ENCODE data around the gene AIFM2.
"Not testable (repeated sequence)": the region's sequence is repeated elsewhere in the genome, so short reads cannot be mapped to it uniquely, and the experiment has no call there.

The AIFM2 gene

GRCh38 chr10:70096016-70096704, 36.5 kb downstream of the AIFM2 start:
- FAIRE-seq: no peak
- no peak for DNase-seq (ENCODE audit: insufficient read length, low spot score)

DNA sequence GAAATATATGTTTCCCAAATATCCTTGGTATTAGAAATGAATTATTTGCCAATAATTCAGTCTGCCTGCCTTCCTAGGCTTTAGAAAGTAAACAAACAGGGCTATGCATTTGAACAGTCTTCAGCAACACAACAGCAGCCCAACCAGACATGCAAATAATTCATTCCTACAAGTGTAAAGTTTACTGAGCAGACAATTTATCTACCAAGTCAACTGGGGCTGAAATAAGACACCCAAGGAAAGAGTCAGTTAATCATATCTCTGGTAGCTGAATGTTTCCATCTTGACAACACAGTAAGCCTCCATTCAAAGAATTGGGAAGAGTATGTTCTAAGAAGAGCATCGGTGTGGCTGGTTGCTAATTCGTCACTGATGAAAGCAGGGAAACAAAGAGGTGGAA, 38.4 kb downstream of the AIFM2 start:
- FAIRE-seq: no peak

GRCh38 chr10:70093335-70093944, 39.2 kb downstream of the AIFM2 start:
- FAIRE-seq: no peak
- DNase-seq (ENCODE audit: insufficient read length, low spot score): no peak

More for the DNA sequence above, 38.4 kb downstream of the AIFM2 start:
- DNase-seq (ENCODE audit: insufficient read length, low spot score): no peak

- no peak for FAIRE-seq
- no peak for DNase-seq (ENCODE audit: insufficient read length, low spot score)
Measured at GRCh38 chr10:70092389-70092718, 40.3 kb downstream of the AIFM2 start.

GRCh38 chr10:70090951-70091350, 41.7 kb downstream of the AIFM2 start:
- no peak for FAIRE-seq

GRCh38 chr10:70090013-70090412, 42.6 kb downstream of the AIFM2 start:
- DNase-seq (ENCODE audit: insufficient read length, low spot score) (no peak), FAIRE-seq (no peak)

More at GRCh38 chr10:70090951-70091350, 41.7 kb downstream of the AIFM2 start:
- DNase-seq (ENCODE audit: insufficient read length, low spot score): no peak

DNA sequence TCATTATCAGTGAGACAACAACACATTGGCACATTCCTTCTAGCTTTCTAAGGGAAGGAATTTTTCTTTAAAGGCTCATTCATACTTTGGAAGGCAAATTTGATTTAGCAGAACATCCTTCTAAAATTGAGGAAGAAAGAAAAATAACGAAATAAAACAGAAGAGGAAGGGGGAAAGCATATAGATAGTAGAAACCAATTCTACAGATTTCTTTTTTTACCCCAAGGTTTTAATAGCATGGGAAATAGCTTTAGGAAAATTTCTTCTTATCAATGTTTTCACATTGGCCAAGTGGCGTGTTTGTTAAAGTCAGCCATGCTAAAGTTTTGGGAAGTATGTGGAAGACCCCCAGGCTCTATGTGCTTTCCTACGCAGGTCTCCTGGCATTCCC, 44.3 kb downstream of the AIFM2 start:
- FAIRE-seq (no peak), DNase-seq (ENCODE audit: insufficient read length, low spot score) (no peak)

GRCh38 chr10:70087616-70088307, 44.9 kb downstream of the AIFM2 start:
- DNase-seq (ENCODE audit: insufficient read length, low spot score) (no peak), FAIRE-seq (peak; percentile 77)

DNA sequence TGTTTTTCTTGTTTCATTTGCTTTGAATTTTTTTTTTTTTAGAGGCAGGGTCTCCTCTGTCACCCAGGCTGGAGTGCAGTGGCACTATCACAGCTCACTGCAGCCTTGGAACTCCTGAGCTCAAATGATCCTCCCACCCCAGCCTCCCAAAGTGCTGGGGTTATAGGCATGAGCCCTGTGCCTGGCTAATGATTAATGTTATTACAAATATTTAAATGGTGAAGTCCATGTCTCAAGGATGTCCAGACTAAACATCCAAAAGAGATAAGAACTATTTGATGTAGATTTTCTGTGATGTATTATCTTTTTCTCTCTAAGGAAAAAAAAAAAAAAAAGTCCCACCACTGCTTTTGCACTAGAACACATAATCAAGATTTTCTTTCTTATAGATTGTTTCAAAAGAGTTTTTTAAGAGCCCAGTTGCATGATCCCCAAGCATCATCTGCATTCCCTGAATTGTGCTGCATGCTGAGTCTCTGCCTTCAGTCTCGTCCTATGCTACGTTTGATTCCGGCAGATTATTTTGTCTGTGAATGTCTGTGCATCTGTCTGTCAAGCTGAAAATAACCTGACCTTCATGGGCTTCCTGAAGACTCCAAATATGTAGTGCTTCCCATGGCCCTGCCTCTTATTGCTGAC, 46.5 kb downstream of the AIFM2 start:
- no peak for FAIRE-seq
- DNase-seq (ENCODE audit: insufficient read length, low spot score): no peak

GRCh38 chr10:70084189-70084588, 48.4 kb downstream of the AIFM2 start:
- no peak for FAIRE-seq
- no peak for DNase-seq (ENCODE audit: insufficient read length, low spot score)

GRCh38 chr10:70080789-70081188, 51.8 kb downstream of the AIFM2 start:
- not testable (repeated sequence) for DNase-seq (ENCODE audit: insufficient read length, low spot score); FAIRE-seq

- FAIRE-seq (no peak), DNase-seq (ENCODE audit: insufficient read length, low spot score) (no peak)
Measured at GRCh38 chr10:70078937-70079336, 53.7 kb downstream of the AIFM2 start.

DNA sequence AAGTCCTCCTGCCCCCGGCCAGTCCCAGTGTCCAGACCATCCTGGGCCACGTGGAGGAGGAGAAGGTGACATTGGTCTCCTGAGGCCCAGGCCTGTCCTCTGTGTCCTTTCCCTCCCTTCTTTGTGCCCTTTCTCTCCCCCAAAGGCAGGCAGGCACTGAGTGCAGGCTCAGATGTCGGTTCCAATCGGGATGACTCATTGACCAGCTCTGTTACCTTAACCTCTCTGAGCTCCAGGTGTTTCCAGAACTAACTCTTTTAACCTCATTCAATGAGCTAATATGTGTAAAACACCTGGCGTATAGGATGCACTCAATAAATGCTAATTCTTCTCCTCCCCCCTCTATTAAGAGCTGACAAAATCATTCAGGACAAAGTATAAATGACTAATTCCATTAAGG, 54.3 kb downstream of the AIFM2 start:
- DNase-seq (ENCODE audit: insufficient read length, low spot score) (no peak), FAIRE-seq (no peak)

DNA sequence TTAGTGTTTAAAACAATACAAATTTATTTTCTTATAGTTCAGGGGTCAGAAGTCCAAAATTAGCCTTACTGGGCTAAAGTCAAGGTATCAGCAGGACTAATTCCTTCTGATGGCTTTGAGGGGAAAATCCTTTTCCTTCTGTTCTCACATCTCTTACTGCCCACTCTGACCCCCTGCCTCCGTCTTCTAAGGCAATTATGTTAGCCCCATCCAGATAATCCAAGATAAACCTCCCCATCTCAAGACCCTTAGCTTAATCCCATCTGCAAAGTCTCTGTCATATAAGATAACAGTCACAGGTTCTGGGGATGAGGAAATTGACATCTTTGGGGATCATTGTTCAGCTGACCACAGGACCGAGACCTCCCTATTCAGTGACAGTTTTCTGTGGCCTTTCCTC, 57.7 kb downstream of the AIFM2 start:
- FAIRE-seq: no peak

DNA sequence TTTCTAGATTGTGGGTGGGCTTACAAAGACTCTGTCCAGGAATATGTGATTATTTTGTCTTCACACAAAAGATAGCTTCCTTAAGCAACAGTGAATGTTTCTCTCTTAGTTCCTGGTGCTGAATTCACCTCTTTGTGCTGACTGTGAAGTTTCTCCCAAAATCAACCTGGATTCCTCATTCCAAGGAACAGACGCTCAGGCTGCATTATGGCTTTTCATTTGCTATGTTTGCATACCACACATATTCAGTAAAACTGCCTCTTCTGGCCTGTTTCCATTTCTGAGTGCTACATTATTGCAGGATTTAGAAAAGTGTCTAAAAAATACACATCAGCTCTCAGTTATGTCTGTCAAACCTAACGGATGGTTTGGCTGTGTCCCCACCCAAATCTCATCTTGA, 58.5 kb downstream of the AIFM2 start:
- FAIRE-seq (no peak), DNase-seq (ENCODE audit: insufficient read length, low spot score) (no peak)

More for the DNA sequence above, 57.7 kb downstream of the AIFM2 start:
- no peak for DNase-seq (ENCODE audit: insufficient read length, low spot score)

DNA sequence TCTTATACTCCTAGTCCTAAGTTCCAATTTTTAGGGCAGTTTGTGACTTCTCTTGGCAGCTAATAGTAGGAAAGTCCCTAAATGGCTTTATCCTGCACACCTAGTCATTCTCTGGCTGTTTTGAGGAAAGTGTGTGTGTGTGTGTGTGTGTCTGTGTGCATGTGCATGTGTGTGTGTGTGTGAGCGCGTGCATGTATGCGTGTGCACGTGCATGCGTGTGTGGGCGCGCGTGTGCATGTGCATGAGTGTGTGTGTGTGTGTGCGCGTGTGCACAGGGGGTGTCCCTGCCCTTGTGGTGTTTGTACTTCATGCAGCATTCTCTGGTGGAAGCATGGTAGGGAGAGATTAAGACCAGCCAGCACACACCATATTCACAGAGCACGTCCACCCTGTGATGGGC, 61.8 kb downstream of the AIFM2 start:
- peak; percentile 63 for FAIRE-seq
- no peak for DNase-seq (ENCODE audit: insufficient read length, low spot score)

DNA sequence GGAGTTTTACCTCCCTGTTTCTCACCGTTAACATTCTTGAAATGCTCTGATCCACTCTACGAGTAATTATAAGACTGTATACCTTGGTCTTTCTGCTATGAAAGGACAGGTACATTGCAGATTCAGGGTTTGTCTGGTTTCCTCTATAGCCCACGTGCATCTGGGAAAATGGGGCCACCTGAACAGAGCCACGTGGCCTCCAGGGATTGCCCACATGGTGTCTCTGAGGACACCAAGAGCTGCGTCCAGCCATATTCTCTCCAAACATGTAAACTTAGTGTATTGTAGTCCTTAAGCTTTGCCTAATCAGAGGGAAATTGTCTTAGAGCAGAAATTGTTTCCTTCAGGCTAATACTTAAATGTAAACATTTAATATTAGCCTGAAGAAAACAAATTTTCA, 63.3 kb downstream of the AIFM2 start:
- FAIRE-seq (no peak), DNase-seq (ENCODE audit: insufficient read length, low spot score) (no peak)

DNA sequence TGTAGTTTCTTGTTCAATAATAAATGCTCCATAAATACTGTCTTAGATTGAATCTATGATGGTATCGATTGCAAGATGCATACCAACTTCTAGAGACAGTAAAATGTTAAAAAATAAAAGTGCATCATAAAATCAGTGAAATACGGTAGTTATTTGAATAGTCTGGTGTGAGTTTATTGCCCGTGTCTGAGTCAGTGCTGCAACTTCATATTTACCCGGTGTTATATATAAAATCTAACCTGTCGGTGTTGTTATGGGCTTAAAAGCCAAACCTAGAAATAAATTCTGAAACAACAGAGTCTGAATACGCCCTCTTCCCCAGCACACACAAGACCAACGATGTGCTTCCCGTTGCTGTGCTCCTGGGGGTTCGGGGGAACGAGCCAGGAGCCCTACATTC, 63.7 kb downstream of the AIFM2 start:
- DNase-seq (ENCODE audit: insufficient read length, low spot score) (no peak), FAIRE-seq (no peak)

DNA sequence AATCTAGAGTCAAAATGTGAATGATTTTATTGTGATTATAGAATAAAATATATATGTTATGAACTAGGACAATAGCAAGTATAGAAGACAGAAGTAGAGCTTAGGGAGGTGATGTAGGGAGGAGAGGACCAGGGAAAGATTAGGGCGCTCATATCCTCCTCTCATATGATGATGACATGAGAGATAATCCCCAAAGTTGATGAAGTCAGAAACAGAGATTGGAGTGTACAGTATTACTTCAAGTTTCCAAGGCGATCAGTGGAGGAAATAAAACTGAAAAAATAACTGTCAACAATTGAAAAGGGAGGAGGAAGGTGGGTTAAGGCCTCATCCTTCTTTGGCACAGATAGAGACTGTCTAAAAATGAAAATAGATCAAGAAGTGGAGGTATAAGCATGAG, 65.0 kb downstream of the AIFM2 start:
- no peak for DNase-seq (ENCODE audit: insufficient read length, low spot score)
- FAIRE-seq: no peak

DNA sequence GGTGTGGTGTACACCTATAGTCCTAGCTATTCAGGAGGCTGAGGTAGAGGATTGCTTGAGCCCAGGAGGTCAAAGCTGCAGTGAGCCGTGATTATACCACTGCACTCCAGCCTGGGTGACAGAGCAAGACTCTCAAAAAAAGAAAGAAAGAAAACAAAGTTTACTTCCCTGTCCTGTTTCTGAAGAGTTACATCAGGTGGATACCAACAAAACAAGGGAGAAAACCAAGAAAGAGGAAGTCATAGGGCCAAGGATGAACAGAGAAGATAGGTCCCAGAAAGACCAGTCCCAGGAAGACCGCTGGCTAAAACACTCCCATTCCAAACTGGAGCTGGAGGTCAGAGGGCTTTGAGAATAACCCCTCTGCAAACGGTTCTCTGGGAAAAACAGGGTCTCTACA, 66.4 kb downstream of the AIFM2 start:
- DNase-seq (ENCODE audit: insufficient read length, low spot score) (no peak), FAIRE-seq (no peak)

GRCh38 chr10:70064486-70064885, 68.1 kb downstream of the AIFM2 start:
- no peak for FAIRE-seq

More at GRCh38 chr10:70064486-70064885, 68.1 kb downstream of the AIFM2 start:
- no peak for DNase-seq (ENCODE audit: insufficient read length, low spot score)

All from HTR-8/SVneo (cell line).